Glutamatergic neuron (in vitro differentiated cells): Measurements from ENCODE around the gene SLCO3A1. TPM values are rescaled to one million over a fixed set of nuclear protein-coding genes. Genes with fewer than 3 reads are reported as not detected.

Experiments used
- DNase-seq: peaks from one replicate; pipeline ENCODE4 v3.0.0; 2022
- H3K27ac Mint-ChIP-seq: one replicate; pipeline ENCODE4 v1.8.0; 2020; ENCODE audit warnings: mild to moderate bottlenecking, mixed read lengths, inconsistent platforms; ENCODE audit not compliant: unreplicated experiment
- H3K27me3 Mint-ChIP-seq: one replicate; pipeline ENCODE4 v1.8.0; 2020; ENCODE audit warnings: mild to moderate bottlenecking, moderate library complexity, mixed read lengths, inconsistent platforms; ENCODE audit not compliant: unreplicated experiment
- H3K36me3 Mint-ChIP-seq: one replicate; pipeline ENCODE4 v1.8.0; 2020; ENCODE audit warnings: mild to moderate bottlenecking, mixed read lengths, inconsistent platforms; ENCODE audit not compliant: unreplicated experiment
- H3K4me1 Mint-ChIP-seq: one replicate; pipeline ENCODE4 v1.8.0; 2020; ENCODE audit warnings: mild to moderate bottlenecking, low read depth, mixed read lengths, inconsistent platforms; ENCODE audit not compliant: unreplicated experiment
- H3K4me3 Mint-ChIP-seq: one replicate; pipeline ENCODE4 v1.8.0; 2020; ENCODE audit warnings: mild to moderate bottlenecking, mixed read lengths, inconsistent platforms; ENCODE audit not compliant: unreplicated experiment
- H3K9me3 Mint-ChIP-seq: one replicate; pipeline ENCODE4 v1.8.0; 2020; ENCODE audit warnings: mild to moderate bottlenecking, moderate library complexity, mixed read lengths, inconsistent platforms; ENCODE audit not compliant: unreplicated experiment
- total RNA-seq: library from RNA; stranded (reverse); fragmentation: NEBNext Ultra II Directional; extraction: Animal tissue kit (Norgen Biotek cat#: 25700); gene quantifications from one replicate; pipeline ENCODE4 v1.2.1, GENCODE V29; 2021; ENCODE audit not compliant: unreplicated experiment
- TF ChIP-seq, protein P1 (sequence below): fragments of 200-600 bp; sonication (generic); IDR thresholded peaks from one replicate; pipeline ENCODE4 v1.5.0; 2021; ENCODE audit not compliant: partially characterized antibody, unreplicated experiment

Gene SLCO3A1
- total RNA-seq, 1 donor from 2014 or later: 27.9 TPM

DNA sequence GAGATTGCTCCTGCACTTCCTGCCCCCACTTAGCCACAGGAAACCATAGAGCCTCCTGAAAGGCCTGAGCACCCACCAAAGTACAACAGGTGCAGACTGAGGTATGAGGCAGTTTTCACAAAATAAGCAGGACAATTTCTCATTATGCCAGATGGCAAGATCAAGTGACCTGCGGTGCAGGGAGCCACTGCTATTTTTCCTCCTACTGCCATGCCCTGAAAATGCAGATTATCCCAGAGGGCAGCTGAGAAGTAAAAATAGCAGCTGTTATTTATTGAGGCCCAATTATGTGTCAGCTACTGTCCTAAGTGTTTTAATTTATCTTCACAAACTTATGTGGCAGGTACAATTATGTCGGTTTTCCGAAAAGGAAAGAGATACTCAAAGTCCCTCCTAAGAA is 330.6 kb downstream of the SLCO3A1 start:
- Mint-ChIP-seq H3K36me3 (no peaks in the 10 kb centered on the region), H3K9me3 (no peaks in the 10 kb centered on the region), H3K27ac (no peak overlapping the region), H3K4me3 (no peak overlapping the region), H3K4me1 (peaks cover under 1% of the 10 kb centered on the region), H3K27me3 (peaks cover 3% of the 10 kb centered on the region)
- no peak for DNase-seq
- TF ChIP-seq, protein P1, sequence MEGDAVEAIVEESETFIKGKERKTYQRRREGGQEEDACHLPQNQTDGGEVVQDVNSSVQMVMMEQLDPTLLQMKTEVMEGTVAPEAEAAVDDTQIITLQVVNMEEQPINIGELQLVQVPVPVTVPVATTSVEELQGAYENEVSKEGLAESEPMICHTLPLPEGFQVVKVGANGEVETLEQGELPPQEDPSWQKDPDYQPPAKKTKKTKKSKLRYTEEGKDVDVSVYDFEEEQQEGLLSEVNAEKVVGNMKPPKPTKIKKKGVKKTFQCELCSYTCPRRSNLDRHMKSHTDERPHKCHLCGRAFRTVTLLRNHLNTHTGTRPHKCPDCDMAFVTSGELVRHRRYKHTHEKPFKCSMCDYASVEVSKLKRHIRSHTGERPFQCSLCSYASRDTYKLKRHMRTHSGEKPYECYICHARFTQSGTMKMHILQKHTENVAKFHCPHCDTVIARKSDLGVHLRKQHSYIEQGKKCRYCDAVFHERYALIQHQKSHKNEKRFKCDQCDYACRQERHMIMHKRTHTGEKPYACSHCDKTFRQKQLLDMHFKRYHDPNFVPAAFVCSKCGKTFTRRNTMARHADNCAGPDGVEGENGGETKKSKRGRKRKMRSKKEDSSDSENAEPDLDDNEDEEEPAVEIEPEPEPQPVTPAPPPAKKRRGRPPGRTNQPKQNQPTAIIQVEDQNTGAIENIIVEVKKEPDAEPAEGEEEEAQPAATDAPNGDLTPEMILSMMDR: no peak

DNA sequence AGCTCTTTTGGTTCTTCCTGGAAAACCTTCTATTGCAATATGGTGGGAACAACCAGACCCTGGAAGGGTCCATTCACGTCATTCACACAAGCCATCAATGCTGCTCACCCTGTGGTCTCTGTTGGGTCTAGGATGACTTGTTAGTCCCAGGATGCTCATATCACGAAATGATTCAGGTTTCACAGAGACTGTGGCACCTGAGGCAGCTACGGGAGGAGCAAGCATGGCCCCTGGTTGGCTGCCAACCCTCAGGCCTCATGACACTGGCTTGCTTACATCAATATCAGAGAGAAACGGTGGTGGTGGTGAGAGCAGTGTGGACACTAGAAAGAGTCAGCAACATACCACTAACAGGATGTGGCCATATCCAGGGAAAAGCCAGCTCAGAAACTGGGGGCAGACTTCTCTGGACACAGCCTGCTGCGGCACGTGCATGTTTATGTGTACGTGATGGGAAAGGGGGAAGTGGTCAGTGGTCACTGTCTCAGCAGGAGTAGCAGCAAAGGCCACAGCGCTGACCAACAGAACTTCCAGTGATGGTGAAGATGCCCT is 331.2 kb downstream of the SLCO3A1 start:
- TF ChIP-seq, protein P1: no peak
- Mint-ChIP-seq H3K4me3 (no peak overlapping the region), H3K9me3 (no peaks in the 10 kb centered on the region), H3K27me3 (peaks cover 4% of the 10 kb centered on the region), H3K36me3 (no peaks in the 10 kb centered on the region), H3K27ac (no peak overlapping the region), H3K4me1 (no peaks in the 10 kb centered on the region)
- no peak for DNase-seq

DNA sequence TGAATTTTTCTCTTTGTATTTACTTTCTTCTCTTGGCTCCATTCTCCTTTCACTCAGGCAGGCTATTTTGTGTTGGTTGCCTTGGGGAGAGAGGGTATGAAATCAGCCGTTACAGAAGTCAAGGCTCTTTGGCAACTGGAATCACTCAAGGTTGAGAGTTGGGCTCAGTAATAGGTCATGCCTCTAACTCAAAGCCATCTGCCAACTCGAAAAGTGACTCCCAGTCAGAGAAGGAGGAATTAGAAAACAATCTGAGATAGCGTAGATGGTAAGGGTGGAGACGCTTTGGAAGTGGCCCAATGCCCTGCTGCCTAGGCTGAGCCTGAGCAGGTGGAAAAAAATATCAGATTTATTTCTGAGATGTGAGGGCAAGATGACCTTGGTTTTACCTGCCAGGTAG is 334.5 kb downstream of the SLCO3A1 start:
- Mint-ChIP-seq H3K4me1 (no peaks in the 10 kb centered on the region), H3K4me3 (no peak overlapping the region), H3K9me3 (no peaks in the 10 kb centered on the region), H3K36me3 (no peaks in the 10 kb centered on the region), H3K27me3 (peaks cover 4% of the 10 kb centered on the region), H3K27ac (no peak overlapping the region)
- no peak for DNase-seq
- TF ChIP-seq, protein P1: no peak

DNA sequence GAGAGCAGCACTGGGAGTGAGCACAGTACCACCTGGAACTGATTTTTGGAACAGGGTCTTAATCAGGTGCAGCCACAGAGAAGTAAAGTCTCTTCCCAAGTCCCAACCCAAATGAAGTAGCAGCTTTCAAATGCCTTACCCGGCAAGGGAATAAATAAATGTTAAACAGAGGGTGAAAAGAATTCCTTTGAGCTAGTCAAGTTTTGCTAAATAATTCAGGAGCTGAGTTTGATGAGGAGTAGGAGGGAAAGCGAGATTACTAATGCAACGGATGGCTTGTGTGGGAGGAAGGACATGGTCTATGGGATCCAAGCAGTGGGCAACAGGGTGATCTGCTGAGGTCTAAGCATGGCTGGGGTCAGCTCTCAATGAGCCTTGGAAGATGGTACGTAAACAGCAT is 335.7 kb downstream of the SLCO3A1 start:
- TF ChIP-seq, protein P1: no peak
- Mint-ChIP-seq H3K27me3 (peaks cover 4% of the 10 kb centered on the region), H3K27ac (no peak overlapping the region), H3K9me3 (no peaks in the 10 kb centered on the region), H3K4me3 (no peak overlapping the region), H3K4me1 (no peaks in the 10 kb centered on the region), H3K36me3 (no peaks in the 10 kb centered on the region)
- no peak for DNase-seq

DNA sequence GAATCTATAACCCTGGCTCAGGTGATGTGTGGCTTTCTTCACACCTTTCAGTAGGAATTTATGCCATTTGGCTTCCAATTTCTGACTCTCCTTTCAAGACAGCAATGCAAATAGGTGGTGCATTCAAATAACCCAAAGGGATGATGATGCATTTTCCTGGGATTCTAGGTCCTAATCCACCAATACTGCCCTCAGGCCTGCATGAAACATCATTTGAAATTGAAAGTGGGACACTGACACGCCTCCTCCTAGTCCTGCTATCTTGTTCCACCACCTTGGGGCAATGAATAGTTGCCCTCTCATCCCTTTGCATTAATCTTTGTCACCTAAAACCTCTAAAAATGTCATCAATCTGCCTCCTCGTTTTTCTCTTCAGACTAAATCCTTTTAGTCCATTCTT is 341.7 kb downstream of the SLCO3A1 start:
- Mint-ChIP-seq H3K36me3 (no peaks in the 10 kb centered on the region), H3K9me3 (peaks cover 1% of the 10 kb centered on the region), H3K4me1 (no peaks in the 10 kb centered on the region), H3K27ac (no peak overlapping the region), H3K4me3 (no peak overlapping the region), H3K27me3 (no peaks in the 10 kb centered on the region)
- no peak for DNase-seq
- TF ChIP-seq, protein P1: no peak
